T-helper 1 cell (primary cell): ENCODE data around the gene COL9A1.

Experiments
- DNase-seq, 5 donors: peaks; one replicate each; pipeline ENCODE4 v3.0.0-alpha.2; 2012 to 2020

The COL9A1 gene

GRCh38 chr6:70222439-70222749 lies 80.5 kb downstream of the COL9A1 start:
- no peak for DNase-seq

GRCh38 chr6:70221715-70222438 lies 81.0 kb downstream of the COL9A1 start:
- DNase-seq = no peak

DNA sequence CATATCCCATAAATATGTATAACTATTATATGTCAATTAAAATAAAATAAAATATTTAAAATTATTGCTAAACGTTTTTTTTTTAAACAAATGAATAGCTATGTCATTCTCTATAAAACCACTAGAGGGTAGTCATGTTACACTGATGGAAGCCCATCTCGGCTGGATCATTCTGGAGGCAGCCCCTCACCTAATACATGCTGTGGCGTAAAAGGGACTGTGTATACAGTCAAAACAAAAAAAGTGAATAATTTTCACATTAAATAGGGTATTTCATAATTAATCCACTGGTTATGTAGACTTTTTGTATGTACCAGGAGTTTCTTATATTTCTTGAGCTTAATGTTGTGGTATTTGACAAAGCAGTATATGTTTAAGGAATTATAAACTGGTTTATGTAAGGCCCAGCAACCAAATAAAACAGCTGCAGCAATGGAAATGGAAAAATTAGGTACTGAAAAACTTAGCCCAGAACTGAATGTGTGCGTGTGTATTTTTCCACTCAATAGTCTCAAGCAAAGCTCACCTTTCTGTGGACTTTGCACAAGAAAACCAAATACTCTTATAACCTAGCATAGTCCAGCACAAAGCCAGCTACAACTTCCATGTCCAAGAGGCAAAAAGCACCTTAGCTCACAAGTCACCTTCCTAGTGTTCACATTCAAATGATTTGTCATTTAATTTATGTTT lies 81.7 kb downstream of the COL9A1 start:
- peak in 1 of 5 donors; percentile 2 for DNase-seq

DNA sequence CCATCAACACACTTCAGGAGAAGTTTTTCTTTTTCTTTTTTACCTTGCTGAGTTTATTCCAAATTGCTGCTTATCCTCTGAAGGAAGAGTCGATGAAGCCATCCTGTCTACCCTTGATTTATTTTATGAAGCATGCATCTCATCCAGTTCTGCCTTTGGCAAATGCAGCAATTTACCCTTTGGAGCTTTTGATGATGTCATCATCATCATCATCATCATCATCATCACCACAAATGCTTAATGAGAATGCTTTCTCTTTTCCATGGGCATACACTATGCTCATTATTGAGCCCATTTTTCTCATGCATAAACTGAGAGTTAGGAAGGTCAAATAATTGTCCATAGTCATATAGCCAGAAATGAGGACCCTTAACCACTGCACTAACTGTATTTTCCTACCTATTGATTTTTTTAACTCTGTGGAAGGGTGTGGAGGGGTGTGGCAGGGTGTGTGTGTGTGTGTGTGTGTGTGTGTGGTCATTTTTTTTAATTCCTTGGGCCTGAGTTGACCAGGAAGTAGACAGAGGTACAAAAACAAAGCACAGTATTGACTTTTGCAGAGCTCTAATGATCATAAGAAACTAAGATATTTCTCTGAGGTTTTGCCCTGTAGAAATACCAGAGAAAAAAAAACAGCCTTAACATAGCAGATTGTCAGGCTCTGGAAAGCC lies 82.8 kb downstream of the COL9A1 start:
- DNase-seq = no peak

DNA sequence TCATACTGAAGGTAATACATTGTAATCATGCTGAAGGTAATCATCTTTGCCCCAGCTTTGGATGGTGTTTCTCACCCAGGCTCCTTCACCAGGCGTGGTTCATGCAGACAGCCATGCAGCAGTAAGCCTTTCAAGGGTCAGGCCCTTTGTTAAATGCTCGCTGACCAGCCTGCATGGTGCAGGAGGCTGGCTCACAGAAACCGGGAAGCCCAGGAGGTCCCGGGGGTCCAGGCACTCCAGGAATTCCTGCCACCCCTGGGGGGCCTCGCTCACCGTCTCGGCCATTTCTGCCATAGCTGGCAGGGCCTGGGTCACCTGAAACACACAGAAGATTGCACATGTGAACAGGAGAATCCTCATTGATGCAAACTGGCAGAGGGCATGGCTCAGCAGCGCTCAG lies 86.1 kb downstream of the COL9A1 start:
- DNase-seq = no peak

- DNase-seq = no peak
Observed at GRCh38 chr6:70215460-70216108, 87.3 kb downstream of the COL9A1 start.

- DNase-seq = no peak
Observed at GRCh38 chr6:70210462-70210861, 92.4 kb downstream of the COL9A1 start.

DNA sequence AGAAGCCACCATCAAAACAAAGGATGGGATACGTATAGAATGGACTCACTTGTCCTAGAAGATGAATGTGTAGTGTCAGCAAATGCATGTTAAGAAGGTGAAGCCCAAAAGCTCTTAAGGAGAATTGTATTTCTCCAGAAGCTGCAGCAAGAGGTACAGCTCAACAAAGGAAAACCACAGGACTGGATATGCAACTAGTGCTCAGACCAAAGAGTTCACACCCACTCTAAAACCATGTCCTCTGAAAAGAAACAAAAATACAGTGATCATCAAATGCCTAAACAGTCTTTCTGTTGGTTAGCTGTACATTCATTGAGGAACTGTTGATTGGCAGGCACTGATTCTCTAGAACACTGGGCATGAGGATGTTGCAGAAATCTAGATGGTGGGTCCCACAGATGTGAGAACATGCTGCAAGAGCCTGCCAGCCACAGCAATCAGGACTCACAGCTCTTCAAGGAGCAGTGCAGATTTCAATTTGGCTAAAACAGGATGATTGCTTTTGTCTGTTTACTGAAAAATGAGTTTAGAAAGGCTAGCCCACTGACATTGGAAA lies 94.6 kb downstream of the COL9A1 start:
- DNase-seq = no peak

DNA sequence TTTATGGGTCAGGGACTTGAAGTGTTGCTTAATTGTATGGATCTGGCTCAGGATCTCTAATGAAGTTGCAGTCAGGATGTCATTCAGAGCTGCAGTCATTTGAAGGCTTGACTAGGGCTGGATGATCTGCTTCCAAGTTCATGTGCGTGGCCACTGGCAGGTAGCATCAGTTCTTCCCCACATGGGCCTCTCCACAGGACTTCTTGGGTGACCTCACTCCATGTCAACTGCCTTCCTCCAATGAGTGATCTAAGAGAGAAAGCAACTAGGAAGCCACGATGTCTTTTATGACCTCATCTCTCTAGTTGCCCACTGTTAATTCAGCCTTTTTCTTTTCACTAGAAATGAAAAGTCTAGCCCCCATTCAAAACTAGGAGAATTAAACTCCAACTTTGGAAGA lies 104.1 kb downstream of the COL9A1 start:
- no peak for DNase-seq

GRCh38 chr6:70196531-70196930 lies 106.4 kb downstream of the COL9A1 start:
- no peak for DNase-seq

DNA sequence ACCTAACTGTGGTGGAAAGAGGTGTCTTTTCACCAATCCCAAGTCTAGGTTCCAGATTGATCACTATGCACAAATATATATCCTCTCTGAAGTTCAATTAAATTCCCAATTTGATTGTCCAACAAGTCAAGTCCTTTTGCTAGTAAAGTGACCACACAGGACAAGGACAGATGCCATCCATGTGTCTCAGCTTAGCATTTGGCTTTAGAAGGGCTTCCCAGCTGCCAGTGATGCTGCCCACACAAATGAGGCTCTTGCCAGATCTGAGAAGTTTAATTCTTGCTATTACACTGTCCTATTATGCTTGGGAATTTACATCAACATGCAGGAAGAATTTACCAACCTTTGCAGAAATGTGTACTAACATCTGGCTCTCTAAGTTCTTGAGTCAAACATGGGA lies 108.5 kb downstream of the COL9A1 start:
- no peak for DNase-seq

DNA sequence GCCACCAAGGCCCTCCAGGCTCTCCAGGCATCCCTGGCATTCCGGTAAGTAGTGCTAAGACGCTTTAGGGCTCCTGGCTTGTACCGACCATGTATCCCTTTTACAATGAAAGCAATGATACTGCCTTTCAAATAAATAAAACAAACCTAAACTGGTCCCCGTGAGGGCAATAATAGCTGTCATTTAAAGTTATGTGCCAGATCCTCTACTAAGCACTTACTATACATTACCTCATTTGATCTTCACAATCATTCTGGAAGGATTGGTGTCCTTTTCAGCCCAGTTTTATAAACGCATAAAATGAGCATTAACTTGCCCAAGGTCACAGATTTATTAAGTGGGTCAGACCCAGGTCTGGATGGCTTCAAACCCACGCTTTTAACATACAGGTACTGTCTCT lies 114.7 kb downstream of the COL9A1 start:
- DNase-seq = no peak

GRCh38 chr6:70186461-70186860 lies 116.4 kb downstream of the COL9A1 start:
- no peak for DNase-seq

GRCh38 chr6:70184723-70185122 lies 118.2 kb downstream of the COL9A1 start:
- DNase-seq = no peak

GRCh38 chr6:70183538-70183937 lies 119.3 kb downstream of the COL9A1 start:
- DNase-seq = no peak

GRCh38 chr6:70180901-70181599 lies 121.8 kb downstream of the COL9A1 start:
- peak in 1 of 5 donors; percentile 1 for DNase-seq

DNA sequence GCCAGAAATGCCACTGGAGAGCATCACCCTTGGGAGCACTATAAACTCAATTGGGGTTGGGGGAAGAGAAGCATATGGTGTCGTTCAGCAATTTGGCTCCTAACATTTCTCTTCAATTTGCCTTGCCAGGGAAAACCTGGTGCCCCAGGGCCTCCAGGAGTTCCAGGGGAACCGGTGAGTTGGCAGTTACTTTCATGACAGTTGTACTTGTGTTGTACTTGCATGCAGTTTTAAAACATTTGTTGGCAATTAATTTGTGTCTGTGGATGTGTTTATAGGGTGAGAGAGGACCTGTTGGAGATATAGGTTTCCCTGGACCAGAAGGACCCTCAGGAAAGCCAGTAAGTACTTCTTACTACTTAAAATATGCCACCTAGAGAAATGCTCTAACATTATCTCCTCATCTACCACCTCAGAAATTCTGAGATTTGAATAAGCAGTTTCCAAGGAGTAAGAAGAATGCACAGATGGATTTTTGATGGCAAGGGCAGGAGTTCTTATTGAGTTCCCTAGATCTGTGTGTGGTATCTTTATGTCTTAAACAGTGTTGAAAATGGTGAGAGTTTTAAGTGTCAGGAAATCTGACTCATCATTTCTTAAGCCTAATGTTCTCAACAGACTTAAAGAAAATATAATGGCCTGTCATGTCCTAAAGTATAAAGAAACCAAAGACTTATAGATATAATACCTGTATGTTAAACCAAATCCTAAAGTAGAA lies 122.5 kb downstream of the COL9A1 start:
- DNase-seq = no peak

- DNase-seq = no peak
Observed at GRCh38 chr6:70176842-70177550, 125.9 kb downstream of the COL9A1 start.

DNA sequence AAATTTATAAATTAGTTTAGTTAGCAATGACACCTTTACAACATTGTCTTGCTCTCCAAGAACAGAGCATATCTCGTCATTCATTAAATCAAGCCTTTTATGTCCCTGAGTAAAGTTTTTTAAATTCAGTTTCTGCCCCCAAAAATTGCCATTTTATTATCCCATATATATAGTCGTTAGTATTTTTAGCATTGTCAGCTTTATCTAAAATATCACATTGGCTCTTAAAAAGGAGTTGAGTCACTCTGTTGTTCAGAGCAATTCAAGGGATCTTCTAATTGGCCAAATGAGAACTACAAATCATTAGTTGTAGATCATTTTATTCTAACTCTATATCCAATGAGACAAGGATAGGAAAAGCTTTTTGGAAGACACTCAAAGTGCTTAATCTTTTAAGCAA lies 127.1 kb downstream of the COL9A1 start:
- no peak for DNase-seq

GRCh38 chr6:70172252-70172651 lies 130.6 kb downstream of the COL9A1 start:
- no peak for DNase-seq

DNA sequence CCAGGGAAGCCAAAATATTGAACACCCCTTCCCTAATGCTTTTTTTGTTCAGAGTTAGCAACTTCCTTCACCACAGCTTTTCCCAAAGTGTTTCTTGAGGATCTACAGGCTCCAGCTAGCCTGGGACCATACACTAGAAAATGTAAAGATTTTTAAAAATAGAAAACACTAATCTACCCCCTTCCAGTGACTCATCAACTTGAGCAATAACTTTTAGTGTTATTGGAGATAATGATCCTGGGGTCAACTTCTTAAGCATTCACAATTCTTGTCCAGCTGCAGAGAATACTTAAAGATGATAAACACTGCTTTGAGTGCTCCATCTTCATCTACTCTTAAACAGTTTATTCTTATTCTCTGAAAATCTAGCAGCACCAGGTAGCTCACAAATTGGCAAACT lies 131.6 kb downstream of the COL9A1 start:
- DNase-seq = no peak
